ENCODE results near the gene TWIST2.

The TWIST2 gene

GRCh38 chr2:238852206-238852869 is 4.5 kb downstream of the TWIST2 start:
- TF ChIP-seq SIN3A (IDR thresholded peaks at IDR 0.05; ENCODE audit: borderline replicate concordance, insufficient read depth, low read length), result peak; percentile 66; the same call in 1 of the 2 replicates
- TF ChIP-seq, protein P1, sequence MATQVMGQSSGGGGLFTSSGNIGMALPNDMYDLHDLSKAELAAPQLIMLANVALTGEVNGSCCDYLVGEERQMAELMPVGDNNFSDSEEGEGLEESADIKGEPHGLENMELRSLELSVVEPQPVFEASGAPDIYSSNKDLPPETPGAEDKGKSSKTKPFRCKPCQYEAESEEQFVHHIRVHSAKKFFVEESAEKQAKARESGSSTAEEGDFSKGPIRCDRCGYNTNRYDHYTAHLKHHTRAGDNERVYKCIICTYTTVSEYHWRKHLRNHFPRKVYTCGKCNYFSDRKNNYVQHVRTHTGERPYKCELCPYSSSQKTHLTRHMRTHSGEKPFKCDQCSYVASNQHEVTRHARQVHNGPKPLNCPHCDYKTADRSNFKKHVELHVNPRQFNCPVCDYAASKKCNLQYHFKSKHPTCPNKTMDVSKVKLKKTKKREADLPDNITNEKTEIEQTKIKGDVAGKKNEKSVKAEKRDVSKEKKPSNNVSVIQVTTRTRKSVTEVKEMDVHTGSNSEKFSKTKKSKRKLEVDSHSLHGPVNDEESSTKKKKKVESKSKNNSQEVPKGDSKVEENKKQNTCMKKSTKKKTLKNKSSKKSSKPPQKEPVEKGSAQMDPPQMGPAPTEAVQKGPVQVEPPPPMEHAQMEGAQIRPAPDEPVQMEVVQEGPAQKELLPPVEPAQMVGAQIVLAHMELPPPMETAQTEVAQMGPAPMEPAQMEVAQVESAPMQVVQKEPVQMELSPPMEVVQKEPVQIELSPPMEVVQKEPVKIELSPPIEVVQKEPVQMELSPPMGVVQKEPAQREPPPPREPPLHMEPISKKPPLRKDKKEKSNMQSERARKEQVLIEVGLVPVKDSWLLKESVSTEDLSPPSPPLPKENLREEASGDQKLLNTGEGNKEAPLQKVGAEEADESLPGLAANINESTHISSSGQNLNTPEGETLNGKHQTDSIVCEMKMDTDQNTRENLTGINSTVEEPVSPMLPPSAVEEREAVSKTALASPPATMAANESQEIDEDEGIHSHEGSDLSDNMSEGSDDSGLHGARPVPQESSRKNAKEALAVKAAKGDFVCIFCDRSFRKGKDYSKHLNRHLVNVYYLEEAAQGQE (IDR thresholded peaks at IDR 0.05; ENCODE audit: insufficient read depth in 1 of 2, low read depth in 2 of 2, low read length in 2 of 2), result no peak

GRCh38 chr2:238853218-238853617 is 5.3 kb downstream of the TWIST2 start:
- TF ChIP-seq, protein P1 (IDR thresholded peaks at IDR 0.05; ENCODE audit: insufficient read depth in 1 of 2, low read depth in 2 of 2, low read length in 2 of 2), result no peak
- TF ChIP-seq TAF1 (IDR thresholded peaks at IDR 0.05; ENCODE audit: borderline replicate concordance, insufficient read depth, low read length) (no peak), POLR2AphosphoS5 (IDR thresholded peaks at IDR 0.05; ENCODE audit: low read depth, low read length) (no peak), SIN3A (IDR thresholded peaks at IDR 0.05; ENCODE audit: borderline replicate concordance, insufficient read depth, low read length) (no peak), FOXP2 (optimal IDR thresholded peaks at IDR 0.05; ENCODE audit: borderline replicate concordance, extremely low read depth, extremely low read length, insufficient read depth) (no peak)

DNA sequence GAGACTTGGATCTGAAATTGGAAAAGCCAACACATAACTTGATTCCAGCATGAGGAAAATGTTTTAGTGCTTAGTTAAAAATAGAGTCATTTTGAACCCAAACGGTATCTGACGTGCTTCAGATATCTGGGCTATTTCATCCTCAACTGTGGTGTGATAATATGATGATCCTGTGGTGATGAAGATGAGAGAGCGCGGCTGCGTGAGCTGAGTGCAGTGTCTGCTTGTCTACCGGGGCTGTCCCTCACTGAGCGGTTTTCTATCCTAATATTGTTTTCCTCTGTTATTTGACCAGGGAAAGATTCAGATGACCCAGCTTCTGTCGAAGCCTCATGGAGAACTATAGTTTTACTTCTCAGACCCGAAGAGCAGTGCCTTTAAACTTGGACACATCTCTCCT is 5.8 kb downstream of the TWIST2 start:
- TF ChIP-seq, protein P1 (IDR thresholded peaks at IDR 0.05; ENCODE audit: insufficient read depth in 1 of 2, low read depth in 2 of 2, low read length in 2 of 2), result no peak
- TF ChIP-seq FOXP2 (optimal IDR thresholded peaks at IDR 0.05; ENCODE audit: borderline replicate concordance, extremely low read depth, extremely low read length, insufficient read depth), result no peak
- TF ChIP-seq POLR2AphosphoS5 (IDR thresholded peaks at IDR 0.05; ENCODE audit: low read depth, low read length), result no peak
- TF ChIP-seq TAF1 (IDR thresholded peaks at IDR 0.05; ENCODE audit: borderline replicate concordance, insufficient read depth, low read length), result no peak
- TF ChIP-seq SIN3A (IDR thresholded peaks at IDR 0.05; ENCODE audit: borderline replicate concordance, insufficient read depth, low read length), result no peak

GRCh38 chr2:238854246-238854645 is 6.4 kb downstream of the TWIST2 start:
- TF ChIP-seq, protein P1 (IDR thresholded peaks at IDR 0.05; ENCODE audit: insufficient read depth in 1 of 2, low read depth in 2 of 2, low read length in 2 of 2), result no peak
- TF ChIP-seq TAF1 (IDR thresholded peaks at IDR 0.05; ENCODE audit: borderline replicate concordance, insufficient read depth, low read length) (no peak), SIN3A (IDR thresholded peaks at IDR 0.05; ENCODE audit: borderline replicate concordance, insufficient read depth, low read length) (no peak), POLR2AphosphoS5 (IDR thresholded peaks at IDR 0.05; ENCODE audit: low read depth, low read length) (no peak), FOXP2 (optimal IDR thresholded peaks at IDR 0.05; ENCODE audit: borderline replicate concordance, extremely low read depth, extremely low read length, insufficient read depth) (no peak)
